HPDE6-E6E7 (cell line): Measurements from ENCODE around the gene MEIS2.

Experiments used
- DNase-seq: peaks from one replicate; pipeline ENCODE4 v3.0.0; 2011; ENCODE audit warnings: missing footprints; ENCODE audit errors: extremely low spot score

MEIS2 gene

DNA sequence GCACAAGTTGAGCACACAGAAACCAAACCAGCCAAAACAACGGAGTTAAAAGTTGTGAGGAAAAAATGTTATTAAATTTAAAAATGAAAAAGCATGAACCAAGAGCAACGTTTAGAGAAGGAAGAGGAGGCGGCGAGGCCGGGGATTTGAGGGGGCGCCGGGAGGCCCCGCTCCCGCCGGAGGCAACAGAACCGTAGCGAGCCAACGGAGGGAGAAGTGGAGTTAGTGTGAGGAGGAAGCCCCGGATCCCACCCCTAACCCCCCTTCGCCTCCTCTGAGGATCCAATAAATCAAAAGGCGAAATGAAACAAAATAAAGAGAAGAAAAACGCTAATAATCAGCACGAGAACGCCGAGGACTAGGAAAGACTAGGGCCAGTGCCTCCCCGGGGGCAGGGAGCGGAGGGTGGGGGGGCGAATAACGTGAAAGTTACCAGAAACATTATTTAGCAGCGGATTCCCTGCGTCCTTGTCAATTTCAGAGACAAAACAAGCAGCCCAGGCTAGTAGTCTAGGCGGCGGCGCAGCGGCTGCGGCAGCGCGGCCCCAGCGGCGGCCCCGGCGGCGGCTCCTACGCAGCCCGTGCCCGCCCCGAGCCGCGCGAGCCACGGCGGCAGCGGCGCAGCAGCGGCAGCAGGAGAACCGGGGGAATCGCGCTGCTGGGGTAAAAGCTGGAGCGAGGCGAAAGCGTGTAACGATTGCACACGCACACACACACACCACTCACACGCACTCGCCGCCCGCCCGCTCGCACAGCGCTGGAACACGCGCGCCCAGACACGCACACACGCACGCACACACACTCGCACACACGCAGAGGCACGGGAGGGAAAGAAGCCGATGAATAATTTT, 1.7 kb downstream of the MEIS2 start:
- DNase-seq, result no peak

DNA sequence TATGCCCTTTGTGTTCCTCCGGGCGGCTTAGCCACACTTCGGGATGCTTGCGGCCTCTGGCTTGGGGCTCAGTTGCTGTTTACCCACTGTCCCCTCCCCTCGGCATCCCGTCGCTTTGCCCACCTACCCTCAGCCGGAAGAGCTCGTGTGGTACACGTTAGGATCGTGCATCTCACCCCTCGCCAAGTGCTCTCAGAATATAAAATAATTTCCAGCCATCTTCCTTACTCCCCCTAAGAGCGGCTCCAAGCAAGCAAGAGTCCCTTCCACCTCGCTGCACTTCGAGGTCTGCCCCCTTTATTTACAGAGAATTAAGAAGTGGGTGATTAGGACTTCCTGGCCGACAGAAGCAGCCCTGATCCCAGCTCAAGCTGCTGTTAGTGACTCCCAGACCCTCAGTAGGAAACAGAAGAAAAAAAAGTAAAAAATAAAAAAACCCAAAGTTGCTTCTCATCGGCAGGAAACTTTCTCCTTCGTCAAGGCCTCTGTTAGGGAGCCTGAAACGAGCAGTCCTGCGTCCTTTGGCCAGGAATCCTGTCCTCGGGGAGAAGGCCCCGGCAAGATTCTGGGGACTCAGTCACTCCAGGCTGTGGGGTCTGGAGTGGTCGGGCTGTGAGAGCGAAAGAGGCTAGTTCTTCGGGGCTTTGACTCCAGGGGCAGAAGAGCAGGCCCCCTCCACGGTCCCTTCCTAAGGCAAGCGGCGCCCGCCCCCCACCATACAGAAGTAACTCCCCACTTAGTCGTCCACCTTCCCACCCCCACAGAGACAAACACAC, 3.0 kb downstream of the MEIS2 start:
- no peak for DNase-seq

DNA sequence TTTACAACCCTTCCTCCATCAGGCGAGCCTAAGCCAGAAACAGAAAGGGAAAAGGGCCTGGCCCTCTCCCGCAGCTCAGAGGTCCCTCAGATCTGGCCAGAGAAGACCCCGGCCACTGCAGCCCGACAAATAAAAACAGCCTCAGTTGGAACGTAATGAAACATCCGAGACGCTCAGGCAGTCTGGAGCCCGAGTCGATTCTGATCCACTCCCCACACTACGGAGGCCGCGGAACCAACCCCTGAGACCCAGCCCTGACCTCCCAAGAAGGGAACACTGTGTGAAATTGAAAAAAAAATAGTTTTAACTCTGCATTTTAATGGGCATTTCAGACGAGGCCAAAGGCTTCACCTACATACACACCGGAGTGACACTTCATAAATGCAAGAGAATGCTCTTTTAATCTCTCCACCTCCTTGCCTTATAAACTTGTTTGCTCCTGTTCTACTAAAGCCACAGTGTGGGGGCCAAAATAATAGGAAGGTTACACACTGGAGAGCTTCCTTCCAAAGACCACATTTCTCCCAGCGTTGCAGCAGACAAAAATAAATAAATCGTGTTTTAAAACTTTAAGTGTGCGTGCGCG, 3.7 kb downstream of the MEIS2 start:
- DNase-seq, result no peak

DNA sequence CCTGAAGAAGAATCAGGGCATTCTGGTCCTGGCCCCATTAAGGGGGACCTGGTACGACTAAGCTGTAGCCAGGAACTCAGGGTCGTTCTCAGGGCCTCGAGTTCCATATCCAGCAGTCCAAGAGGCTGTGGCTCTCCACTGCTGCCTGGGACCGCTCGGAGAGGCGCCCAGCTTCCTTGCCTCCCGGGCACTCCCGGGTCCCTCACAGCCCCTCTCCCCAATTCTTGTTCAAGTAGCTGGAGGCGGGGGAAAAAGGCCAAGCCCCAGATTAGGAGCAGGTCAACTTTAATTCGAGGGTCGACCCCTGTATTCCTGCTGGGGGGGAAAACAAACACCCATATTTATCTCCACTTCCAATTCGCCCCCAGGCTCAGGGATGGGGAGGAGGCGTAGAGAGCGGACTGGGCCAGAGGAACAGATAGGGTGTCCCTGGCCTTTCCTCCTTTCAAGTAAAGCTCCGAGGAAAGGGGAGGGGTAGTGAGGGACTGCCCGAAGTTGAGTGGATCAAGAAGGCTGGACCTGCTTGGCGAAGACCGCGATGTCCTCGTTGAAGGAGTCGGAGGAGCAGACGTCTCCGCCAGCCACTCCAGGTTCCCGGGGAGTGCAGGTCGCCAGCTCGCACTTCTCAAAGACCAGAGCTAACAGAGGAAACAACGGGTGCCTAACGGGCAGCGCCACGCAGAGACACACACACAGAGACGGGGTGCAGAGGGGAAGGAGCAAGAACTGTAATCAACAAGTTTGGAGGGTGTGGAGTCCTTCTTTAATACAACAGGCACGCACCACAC, 4.4 kb downstream of the MEIS2 start:
- DNase-seq, result no peak

DNA sequence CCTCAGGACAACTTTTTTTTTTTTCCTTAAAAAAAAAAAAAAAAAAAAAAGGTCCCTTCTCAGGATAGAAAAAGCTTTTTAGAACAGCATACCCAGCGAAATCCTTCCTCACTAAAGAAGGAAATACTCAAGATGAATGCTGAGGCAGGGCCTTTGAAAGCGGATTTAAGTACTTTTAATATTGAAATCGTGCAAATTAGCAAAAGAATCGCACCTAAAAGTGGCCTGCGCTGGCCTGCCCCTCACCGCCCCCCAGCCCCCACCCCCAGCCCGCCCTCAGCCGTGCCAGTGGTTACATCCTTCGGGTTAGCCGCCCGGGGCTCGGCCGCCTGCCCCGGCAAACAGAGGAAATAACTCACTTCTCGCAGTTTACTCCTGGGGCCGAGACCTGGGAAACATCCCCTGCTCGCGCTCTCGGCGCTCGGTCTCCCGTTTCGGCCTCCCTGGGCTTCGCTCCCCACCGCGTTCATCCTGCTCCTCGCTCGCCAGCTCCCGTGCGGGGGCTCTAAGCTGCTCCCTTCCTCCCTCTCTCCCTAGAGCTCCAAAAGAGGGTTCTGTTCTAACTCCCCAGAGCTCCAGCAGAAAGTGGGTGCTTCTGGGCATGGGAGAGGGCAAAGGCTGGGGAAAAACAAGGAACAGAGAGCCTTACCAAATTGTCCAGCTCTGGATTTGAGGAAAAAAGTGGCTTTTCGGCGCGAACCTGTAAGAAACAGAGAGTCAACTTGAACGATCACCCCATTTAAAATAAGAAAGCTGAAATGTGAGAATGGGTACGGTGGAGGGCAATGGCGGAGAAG, 5.2 kb downstream of the MEIS2 start:
- no peak for DNase-seq

DNA sequence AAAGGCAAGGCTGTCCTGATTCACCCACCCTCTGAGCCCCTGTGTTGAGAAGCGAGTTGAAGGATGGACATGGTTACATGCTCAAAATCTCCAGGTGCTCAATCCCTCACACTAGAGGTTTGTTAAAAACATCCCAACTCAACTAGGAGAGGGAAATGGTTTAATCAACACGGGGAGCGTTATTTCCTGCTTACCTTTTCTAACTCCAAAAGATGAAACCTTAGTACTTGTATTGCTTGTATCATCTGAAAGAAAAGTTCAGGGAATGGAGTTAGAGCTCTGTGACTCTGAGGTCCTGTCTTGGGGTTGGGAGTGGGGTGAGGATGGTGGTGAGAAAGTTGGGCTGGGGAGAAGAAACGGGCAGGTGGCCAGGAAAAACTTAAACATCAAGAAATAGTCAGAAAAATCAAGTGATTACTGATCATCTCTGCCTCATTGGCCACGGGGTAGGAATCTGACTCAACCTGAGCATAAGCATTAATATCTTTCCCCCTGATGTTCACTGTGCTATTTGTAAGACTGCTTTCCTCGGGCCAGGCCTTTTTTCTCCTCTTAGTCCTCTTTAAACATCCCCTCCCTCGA, 5.9 kb downstream of the MEIS2 start:
- no peak for DNase-seq

DNA sequence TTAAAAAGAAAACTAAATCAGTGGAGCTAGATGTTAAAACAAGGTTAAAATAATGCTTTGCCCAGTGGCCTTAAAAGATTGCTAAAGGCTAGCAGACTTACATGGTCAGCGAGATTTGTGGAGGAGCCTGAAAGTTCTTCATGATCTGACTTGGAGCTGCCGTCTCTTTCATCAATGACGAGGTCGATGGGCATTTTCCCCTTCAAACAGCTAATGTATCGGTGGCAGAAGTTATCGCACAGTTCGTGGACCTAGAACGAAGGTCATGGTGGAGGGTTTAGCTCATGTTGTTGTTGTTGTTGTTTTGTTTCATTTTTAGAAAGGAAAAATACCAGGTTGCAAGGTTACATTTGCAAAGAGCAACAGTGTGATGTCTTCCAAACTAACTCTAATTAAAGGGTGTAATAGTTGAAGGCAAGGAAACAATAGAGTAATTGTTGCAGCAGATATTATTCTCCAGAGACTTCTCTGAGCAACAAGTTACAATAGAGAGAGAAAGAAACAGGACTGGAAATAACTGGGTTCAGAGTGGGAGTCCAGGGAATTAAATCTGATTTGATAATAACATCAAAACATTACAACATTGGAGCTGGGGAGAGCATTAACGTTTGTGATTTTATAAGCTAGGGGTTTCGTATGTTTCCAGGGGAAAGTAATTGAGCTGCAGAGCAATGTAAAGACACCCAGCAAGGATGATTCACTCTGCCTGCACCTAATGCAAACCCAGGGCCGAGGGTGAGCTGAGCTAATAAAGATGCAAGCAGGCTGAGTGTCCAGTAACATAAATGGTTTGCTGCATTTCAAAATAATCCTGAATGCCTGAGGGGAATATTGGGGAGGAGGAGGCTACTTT, 6.6 kb downstream of the MEIS2 start:
- DNase-seq, result no peak

DNA sequence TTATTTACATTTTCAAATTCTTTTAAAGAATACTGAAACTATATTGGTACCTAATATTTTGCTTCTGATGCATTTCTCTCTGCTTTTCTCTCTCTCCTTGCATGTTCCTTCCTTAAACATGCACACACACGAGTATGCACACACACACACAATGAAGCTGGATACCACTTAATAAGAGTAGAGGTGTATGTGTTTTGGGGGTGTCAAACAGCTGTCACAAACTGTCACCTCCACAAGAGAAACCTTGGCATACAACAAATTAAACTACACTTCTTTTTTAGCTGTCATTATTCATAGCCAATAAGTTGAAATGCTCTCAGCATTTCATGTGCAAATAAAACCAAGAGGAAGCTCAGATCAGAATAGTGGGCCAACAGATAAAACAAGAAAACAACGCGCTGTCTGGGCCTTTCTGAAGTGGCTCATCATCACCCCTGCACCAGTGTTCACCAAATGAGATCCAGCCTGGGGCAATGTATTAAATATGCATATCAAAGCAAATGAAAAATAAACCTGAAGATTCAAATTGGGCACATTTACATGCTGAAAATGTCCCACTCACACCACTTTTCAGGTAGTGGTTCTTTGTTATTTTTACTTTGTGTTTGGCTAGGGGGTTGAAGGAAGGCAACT, 9.7 kb downstream of the MEIS2 start:
- DNase-seq, result no peak

DNA sequence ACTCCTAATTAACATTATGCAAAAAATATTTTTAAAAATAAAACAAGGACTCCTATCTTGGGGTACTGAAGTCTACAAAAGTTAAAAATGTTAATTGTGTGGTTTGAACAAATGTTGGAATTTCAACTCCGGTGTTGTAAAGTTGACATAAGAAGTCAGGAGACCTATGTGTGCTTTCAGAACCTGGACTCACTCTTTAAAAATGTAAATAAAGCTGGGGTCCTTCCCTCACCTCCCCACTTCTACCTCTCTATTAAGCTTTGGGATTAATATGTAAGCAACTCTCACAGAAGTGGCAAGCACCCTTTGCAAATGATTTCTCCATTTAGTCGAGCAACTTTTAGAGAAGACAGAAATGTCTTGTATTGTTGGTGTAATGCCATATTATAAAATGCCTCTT, 11.9 kb downstream of the MEIS2 start:
- DNase-seq, result no peak

DNA sequence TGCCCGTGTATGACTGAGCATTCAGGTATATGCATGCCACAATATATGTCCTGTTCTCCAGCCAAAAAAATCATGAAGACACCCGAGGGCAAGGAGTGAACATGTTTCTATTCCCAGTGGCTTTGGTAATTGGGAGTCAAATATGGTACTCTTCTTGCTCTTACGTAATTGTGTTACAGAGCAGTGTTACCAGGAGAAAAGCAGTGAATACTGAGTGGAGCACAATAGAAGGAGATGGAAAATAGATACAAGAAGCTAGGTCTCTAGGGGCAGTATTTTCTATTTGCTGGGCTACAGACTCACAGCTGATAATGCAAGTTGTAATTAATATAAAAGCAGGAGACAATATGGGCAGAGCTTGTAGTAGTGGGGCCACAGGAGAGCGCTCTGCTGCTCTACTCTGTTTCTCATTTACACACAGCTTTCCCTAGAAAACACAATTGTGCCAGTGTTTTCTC, 13.2 kb downstream of the MEIS2 start:
- DNase-seq, result no peak

DNA sequence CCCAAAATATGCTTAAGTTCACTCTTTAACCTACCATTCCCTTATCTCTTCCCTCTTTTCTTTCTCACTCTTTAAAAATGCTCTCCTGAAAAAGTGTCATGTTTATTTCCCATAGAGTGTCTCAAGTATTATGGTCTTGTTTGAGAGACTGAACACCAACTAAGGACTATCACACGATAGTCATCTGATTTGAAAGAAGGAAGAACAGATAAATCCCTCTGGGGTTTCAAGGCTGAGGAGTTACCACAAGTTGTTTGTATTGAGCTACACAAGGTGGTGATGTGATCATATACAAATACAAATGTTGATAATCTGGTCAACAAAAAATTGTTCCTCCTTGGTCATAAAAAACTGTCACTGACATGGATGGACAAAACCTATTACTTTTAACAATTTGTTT, 13.8 kb downstream of the MEIS2 start:
- DNase-seq, result no peak

DNA sequence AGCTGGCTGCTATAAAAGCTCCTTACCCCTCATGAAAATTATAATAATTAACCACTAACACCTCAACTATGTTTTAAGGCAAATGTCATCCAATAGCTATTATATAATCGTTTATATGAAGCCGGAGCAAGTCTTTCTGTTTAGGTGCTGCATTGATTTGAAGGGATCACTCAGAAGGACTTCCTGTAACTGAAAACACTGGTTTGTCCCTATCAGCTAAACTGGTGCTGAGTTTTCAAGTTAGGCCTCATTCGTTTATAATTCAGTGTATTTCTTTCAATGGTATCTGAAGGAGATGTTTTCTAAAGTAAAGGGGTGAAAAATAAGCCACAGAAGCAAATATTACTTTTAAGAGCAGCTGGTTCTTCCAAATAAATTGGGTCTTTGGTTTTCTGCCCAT, 14.2 kb downstream of the MEIS2 start:
- no peak for DNase-seq

DNA sequence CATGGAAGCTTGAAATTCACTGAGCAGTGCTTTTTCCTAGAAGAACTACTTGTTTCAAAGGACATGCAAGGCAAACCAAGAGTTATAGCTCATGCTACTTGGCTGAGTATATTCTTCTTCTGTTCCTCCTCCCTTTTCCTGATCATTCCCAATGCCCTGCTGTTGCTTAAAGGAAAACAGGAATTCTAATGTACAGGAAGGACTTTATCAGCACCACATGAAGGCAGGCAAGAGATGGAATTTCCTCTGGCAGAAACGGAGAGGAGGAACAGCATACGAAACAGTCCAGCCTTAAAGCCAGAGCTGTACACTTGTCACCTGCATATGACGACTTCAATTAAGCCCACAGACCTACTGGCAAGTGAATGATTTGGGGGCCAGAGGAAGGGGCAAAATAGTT, 15.7 kb downstream of the MEIS2 start:
- no peak for DNase-seq

DNA sequence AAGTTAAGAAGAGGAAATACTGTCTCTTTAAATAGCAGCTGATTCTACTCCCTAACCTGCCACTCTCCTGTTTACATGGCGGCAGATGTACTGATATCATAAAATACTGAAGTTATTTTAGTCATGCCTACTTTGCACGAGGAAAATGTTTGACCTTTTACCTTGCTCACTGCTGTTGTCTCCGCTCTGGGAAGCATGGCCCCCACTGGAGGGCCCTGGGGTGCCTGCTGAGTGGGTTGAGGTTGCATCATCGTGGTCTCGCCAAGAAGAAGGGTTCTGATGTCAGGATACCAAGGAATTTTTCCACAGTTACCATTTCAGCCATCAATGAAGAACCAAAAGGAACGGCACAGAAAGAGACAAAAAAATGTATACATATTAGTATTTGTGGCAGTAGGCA, 16.7 kb downstream of the MEIS2 start:
- no peak for DNase-seq

DNA sequence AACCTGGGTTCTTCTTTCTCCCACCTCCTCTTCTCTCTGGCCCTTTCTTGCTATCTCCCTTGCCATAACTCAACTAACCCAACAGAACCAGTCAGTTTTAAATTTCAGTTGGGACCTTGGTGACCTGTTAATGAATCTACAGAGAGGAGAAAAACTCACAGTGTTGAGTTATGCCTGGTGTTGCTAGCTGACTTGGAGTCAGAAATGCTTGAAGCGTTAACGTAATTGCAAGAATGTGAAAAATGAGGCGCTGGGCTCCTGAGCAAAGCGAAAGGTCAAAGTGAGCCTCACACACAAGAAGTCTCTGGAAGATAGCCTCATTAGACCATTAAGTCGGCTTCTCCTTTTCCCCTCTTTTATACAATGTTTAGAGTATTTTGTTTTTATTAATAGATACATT, 18.4 kb downstream of the MEIS2 start:
- no peak for DNase-seq

DNA sequence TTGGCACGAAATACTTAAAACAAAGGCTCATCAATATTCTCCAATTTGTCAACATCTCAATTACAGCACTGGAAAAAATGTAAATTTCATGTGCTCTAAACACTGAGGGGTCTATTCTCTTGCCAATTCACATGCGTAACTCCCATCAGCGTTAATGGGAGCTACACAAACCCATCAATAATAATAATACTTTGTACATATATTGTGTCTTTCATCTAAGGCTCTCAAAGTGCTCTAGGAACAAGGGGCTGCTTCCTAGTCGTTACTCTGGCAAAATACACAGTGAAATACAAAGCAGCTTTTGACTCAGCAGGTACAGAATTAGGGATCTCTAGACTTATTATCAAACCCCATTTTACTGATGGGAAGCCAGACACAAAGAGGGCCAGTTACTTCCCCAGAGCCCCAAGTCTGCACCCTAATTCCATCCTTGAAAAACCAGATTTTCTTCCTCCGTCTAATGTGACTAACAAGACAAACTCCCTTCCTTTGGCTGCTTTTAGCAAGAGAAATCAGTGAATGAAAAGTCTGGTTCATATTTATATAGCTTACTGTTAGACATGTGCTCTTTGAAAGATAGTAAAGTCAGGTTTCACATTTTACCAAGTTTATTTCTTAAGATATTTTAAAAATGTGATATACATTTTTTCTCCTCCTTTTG, 20.0 kb downstream of the MEIS2 start:
- DNase-seq, result no peak

DNA sequence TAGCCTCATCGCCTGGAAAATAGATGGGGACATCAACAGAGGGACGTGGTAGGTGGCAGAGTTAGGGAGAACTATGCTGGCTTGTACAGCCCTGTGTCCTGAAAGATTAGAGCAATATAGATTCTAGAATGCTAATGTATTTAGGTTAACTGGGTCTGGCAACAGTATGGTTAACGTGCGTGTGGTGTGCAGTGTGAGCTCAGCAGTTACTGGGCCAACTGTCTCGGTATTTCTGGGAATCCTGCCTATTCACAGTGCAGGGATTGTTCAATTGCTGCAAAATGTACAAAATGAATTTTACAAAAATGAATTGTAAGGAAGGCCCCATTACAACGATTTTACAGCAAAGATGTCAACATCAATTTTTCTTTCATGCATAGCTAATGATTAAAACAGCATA, 20.6 kb downstream of the MEIS2 start:
- DNase-seq, result no peak

DNA sequence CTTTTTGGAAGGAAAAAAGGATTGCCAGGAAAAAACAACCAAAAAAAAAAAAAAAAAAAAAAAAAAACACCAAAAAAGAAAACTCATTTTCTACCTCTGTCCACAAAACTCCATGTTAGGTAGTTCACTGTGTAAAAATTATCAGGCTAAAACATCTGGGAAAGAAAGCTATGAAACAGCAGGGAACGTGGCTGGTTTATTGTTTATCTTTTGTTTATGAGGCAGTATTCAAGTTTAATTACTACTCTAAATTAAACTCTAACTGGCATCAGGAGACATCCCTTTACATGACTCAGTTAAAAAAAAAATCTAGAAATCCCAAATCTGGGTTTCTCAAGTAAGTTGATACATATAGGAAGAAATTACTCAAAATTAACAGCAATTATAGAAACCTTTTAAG, 21.8 kb downstream of the MEIS2 start:
- no peak for DNase-seq
